ENCODE measurements around the gene SASH1.
"Not testable (repeated sequence)": the region's sequence is repeated elsewhere in the genome, so short reads cannot be mapped to it uniquely, and the experiment has no call there.

Gene SASH1

GRCh38 chr6:148370176-148370575 lies 27.5 kb downstream of the SASH1 start:
- DNase-seq, result no peak

GRCh38 chr6:148374040-148374774 lies 31.6 kb downstream of the SASH1 start:
- no peak for DNase-seq

- no peak for DNase-seq
These were observed 32.8 kb downstream of the SASH1 start for GRCh38 chr6:148375401-148375800.

- DNase-seq, result no peak
These were observed 36.8 kb downstream of the SASH1 start for GRCh38 chr6:148379481-148379880.

- no peak for DNase-seq
These were observed 37.5 kb downstream of the SASH1 start for GRCh38 chr6:148379966-148380713.

- not testable (repeated sequence) for DNase-seq
These were observed 39.4 kb downstream of the SASH1 start for GRCh38 chr6:148382051-148382450.

- no peak for DNase-seq
These were observed 40.2 kb downstream of the SASH1 start for GRCh38 chr6:148382861-148383260.

- no peak for DNase-seq
These were observed 41.2 kb downstream of the SASH1 start for GRCh38 chr6:148383658-148384368.

GRCh38 chr6:148385379-148385778 lies 42.7 kb downstream of the SASH1 start:
- DNase-seq, result no peak

- no peak for DNase-seq
These were observed 45.9 kb downstream of the SASH1 start for GRCh38 chr6:148388521-148388920.

- no peak for DNase-seq
These were observed 46.4 kb downstream of the SASH1 start for GRCh38 chr6:148389086-148389485.

- DNase-seq, result no peak
These were observed 47.3 kb downstream of the SASH1 start for GRCh38 chr6:148389917-148390316.

GRCh38 chr6:148392127-148392526 lies 49.5 kb downstream of the SASH1 start:
- DNase-seq, result not testable (repeated sequence)

GRCh38 chr6:148392671-148393070 lies 50.0 kb downstream of the SASH1 start:
- no peak for DNase-seq

- DNase-seq, result no peak
These were observed 53.0 kb downstream of the SASH1 start for GRCh38 chr6:148395583-148396101.

GRCh38 chr6:148396411-148396810 lies 53.8 kb downstream of the SASH1 start:
- DNase-seq, result no peak

GRCh38 chr6:148396926-148397325 lies 54.3 kb downstream of the SASH1 start:
- no peak for DNase-seq

- no peak for DNase-seq
These were observed 55.6 kb downstream of the SASH1 start for GRCh38 chr6:148398244-148398643.

GRCh38 chr6:148398678-148399077 lies 56.0 kb downstream of the SASH1 start:
- DNase-seq, result no peak

GRCh38 chr6:148401571-148401970 lies 58.9 kb downstream of the SASH1 start:
- no peak for DNase-seq

- DNase-seq, result no peak
These were observed 61.9 kb downstream of the SASH1 start for GRCh38 chr6:148404456-148405054.

- no peak for DNase-seq
These were observed 63.3 kb downstream of the SASH1 start for GRCh38 chr6:148405894-148406293.

Measured in stimulated activated CD4-positive, alpha-beta T cell treated with anti-CD3 and anti-CD28 coated beads, Interleukin-4, amount 100 ng/mL, for 24 hours (primary cell).